GM12878 (cell line): Measurements from ENCODE around the gene WDR76. TPM values are rescaled to one million over a fixed set of nuclear protein-coding genes. Genes with fewer than 3 reads are reported as not detected.

ENCODE experiments used
- ATAC-seq: fragments of 200-7000 bp; cut with Tn5 transposase; 3 replicates; pipeline ENCODE4 v1.9.1; 2020; ENCODE audit warnings: mild to moderate bottlenecking, moderate library complexity
- BruUV-seq: library from RNA; stranded (reverse); fragments of 400-500 nt; replicated peaks from 2 replicates; lab custom pipeline; 2021; lab: Mats Ljungman, UMichigan
- CTCF ChIA-PET: fragments of 300-600 bp; sonication (Branson Sonifier 250); formaldehyde crosslinking; extraction: SDS; loops from one replicate; lab custom pipeline; 2021; ENCODE audit warnings: inconsistent platforms; lab: Yijun Ruan, JAX
- POLR2A ChIA-PET: fragments of 350-600 bp; formaldehyde crosslinking; extraction: SDS; loops from one replicate; lab custom pipeline; 2021; ENCODE audit warnings: inconsistent platforms; lab: Charles Lee
- RAD21 ChIA-PET: fragments of 300-600 bp; sonication (Branson Sonifier 250); formaldehyde crosslinking; loops from one replicate; lab custom pipeline; 2023; ENCODE audit warnings: antibody characterized with exemption; ENCODE audit not compliant: unreplicated experiment; lab: Charles Lee
- SMC1A ChIA-PET: fragments of 300-600 bp; sonication (Branson Sonifier 250); formaldehyde crosslinking; loops from one replicate; lab custom pipeline; 2023; ENCODE audit not compliant: unreplicated experiment, uncharacterized antibody; lab: Charles Lee
- DNase-seq: peaks from one replicate; pipeline ENCODE4 v3.0.0-alpha.2; 2011; ENCODE audit warnings: low read depth, low spot score
- FAIRE-seq: peaks from 3 replicates; lab custom pipeline; 2011; peaks lifted over from hg19 to GRCh38; lab: Jason Lieb, UNC
- H2AFZ ChIP-seq: 2 replicates; pipeline ENCODE4 v1.6.0; 2011; ENCODE audit warnings: low read depth, low read length, control low read depth; ENCODE audit not compliant: control insufficient read depth
- H3K27ac ChIP-seq: 2 replicates; pipeline ENCODE4 v1.5.1; 2011; ENCODE audit warnings: control low read depth; ENCODE audit not compliant: control insufficient read depth, insufficient read depth
- H3K27me3 ChIP-seq, 2 experiments: replicated peaks in 1 of 2; 2 replicates each; pipeline versions ENCODE4 v1.6.0 to v1.6.1; 2011; ENCODE audit warnings: low read length in 1 of 2; ENCODE audit not compliant: control insufficient read depth in 2 of 2, insufficient read depth in 2 of 2
- H3K36me3 ChIP-seq, 2 experiments: 2 replicates each; pipeline ENCODE4 v1.5.1; 2011; ENCODE audit warnings: low read length in 1 of 2; ENCODE audit not compliant: control insufficient read depth in 2 of 2, insufficient read depth in 2 of 2
- H3K4me1 ChIP-seq: 2 replicates; pipeline ENCODE4 v1.6.1; 2011; ENCODE audit warnings: mild to moderate bottlenecking, low read length, moderate library complexity, mixed read lengths; ENCODE audit not compliant: control insufficient read depth, insufficient read depth
- H3K4me2 ChIP-seq: 2 replicates; pipeline ENCODE4 v1.6.0; 2011; ENCODE audit warnings: control low read depth; ENCODE audit not compliant: control insufficient read depth, insufficient read depth
- H3K4me3 ChIP-seq: fragments of 200-600 bp; sonication (generic); 2 replicates; pipeline ENCODE4 v1.5.1; 2016
- H3K79me2 ChIP-seq: 2 replicates; pipeline ENCODE4 v1.6.0; 2011; ENCODE audit warnings: low read length; ENCODE audit not compliant: control insufficient read depth, insufficient read depth
- H3K9ac ChIP-seq: 2 replicates; pipeline ENCODE4 v1.8.0; 2011; ENCODE audit warnings: low read length, control low read depth, mixed read lengths; ENCODE audit not compliant: control insufficient read depth, insufficient read depth
- H3K9me3 ChIP-seq: replicated peaks from 3 replicates; pipeline ENCODE4 v1.5.1; 2011; ENCODE audit warnings: mild to moderate bottlenecking, low read length; ENCODE audit not compliant: control insufficient read depth, insufficient read depth
- H4K20me1 ChIP-seq: 2 replicates; pipeline ENCODE4 v1.6.0; 2011; ENCODE audit not compliant: control insufficient read depth, insufficient read depth
- ATF7 ChIP-seq: fragments of 450-650 bp; IDR thresholded peaks from 2 replicates; pipeline ENCODE4 v1.6.1; 2016; ENCODE audit warnings: low read depth, mild to moderate bottlenecking
- BCL11A ChIP-seq: IDR thresholded peaks from 2 replicates; pipeline ENCODE4 v1.6.1; 2011; ENCODE audit warnings: low read depth, low read length
- BMI1 ChIP-seq: fragments of 450-650 bp; IDR thresholded peaks from 2 replicates; pipeline ENCODE4 v1.6.1; 2016; ENCODE audit warnings: mild to moderate bottlenecking, moderate library complexity, borderline replicate concordance
- IKZF2 ChIP-seq, 2 experiments: fragments of 450-650 bp; IDR thresholded peaks; 2 replicates each; pipeline ENCODE4 v1.6.1; 2017; ENCODE audit warnings: mild to moderate bottlenecking in 2 of 2, moderate library complexity in 2 of 2
- MEF2B ChIP-seq: fragments of 450-650 bp; IDR thresholded peaks from 2 replicates; pipeline ENCODE4 v1.6.1; 2018; ENCODE audit warnings: mild to moderate bottlenecking, moderate library complexity; ENCODE audit not compliant: partially characterized antibody, poor library complexity, severe bottlenecking
- MTA3 ChIP-seq: IDR thresholded peaks from 2 replicates; pipeline ENCODE4 v1.6.1; 2012; ENCODE audit warnings: low read length, inconsistent platforms, borderline replicate concordance
- MYB ChIP-seq: fragments of 150-350 bp; IDR thresholded peaks from 2 replicates; pipeline ENCODE4 v1.6.1; 2014; ENCODE audit warnings: mild to moderate bottlenecking, low read depth, low read length, borderline replicate concordance
- NR2F1 ChIP-seq: fragments of 450-650 bp; conservative IDR thresholded peaks from 2 replicates; pipeline ENCODE4 v1.6.1; 2017; ENCODE audit warnings: mild to moderate bottlenecking
- PAX5 ChIP-seq: IDR thresholded peaks from 2 replicates; pipeline ENCODE4 v1.6.1; 2011; ENCODE audit warnings: low read depth, low read length, borderline replicate concordance
- RUNX3 ChIP-seq: IDR thresholded peaks from 2 replicates; pipeline ENCODE4 v1.6.1; 2012; ENCODE audit warnings: low read length, inconsistent platforms
- SMAD5 ChIP-seq: IDR thresholded peaks from 2 replicates; pipeline ENCODE4 v1.6.1; 2016; ENCODE audit warnings: antibody characterized with exemption, low read depth
- ZBED1 ChIP-seq: IDR thresholded peaks from 2 replicates; pipeline ENCODE4 v1.6.1; 2016; ENCODE audit warnings: borderline replicate concordance
- WGBS: methylation state at CpG from one replicate; pipeline ENCODE4 v1.1.6; 2016; ENCODE audit warnings: low lambda C conversion rate; ENCODE audit not compliant: insufficient replicate concordance, insufficient coverage; ENCODE audit errors: missing lambda C conversion rate; 5-methylcytosine and 5-hydroxymethylcytosine counted together
- in situ Hi-C: fragments of 300-500 bp; cut with MboI; formaldehyde crosslinking; loops from 9 replicates; pipeline ENCODE4 v1.14.3; 2018; ENCODE audit warnings: mixed read lengths
- intact Hi-C: fragments of 100-400 bp; cut with micrococcal nuclease; formaldehyde crosslinking; loops from one replicate; pipeline ENCODE4 v1.14.2; 2022; ENCODE audit not compliant: unreplicated experiment
- polyA plus RNA-seq, 11 experiments: library from polyadenylated mRNA; depleted of rRNA in 4 of 11; unstranded in 6 of 11; stranded (reverse) in 5 of 11; fragments of >200 nt; fragmentation: Nextera tagmentation in 4 of 11; fragmentation: Illumina TruSeq in 1 of 11; extraction: Ambion mirVana in 4 of 11; extraction: Trizol in 1 of 11; gene quantifications; 1 replicate in 1 of 11; 2 replicates in 10 of 11; pipeline versions ENCODE4 v1.2.1 to v1.2.3, GENCODE V29; 2011 to 2016; ENCODE audit warnings: inconsistent platforms in 2 of 11, missing spikeins in 2 of 11, low read depth in 1 of 11
- total RNA-seq, 4 experiments: library from RNA; depleted of rRNA in 3 of 4; stranded (reverse); fragments of >200 nt in 3 of 4; fragmentation: Illumina TruSeq in 1 of 4; extraction: Trizol in 1 of 4; gene quantifications; 2 replicates each; pipeline versions ENCODE4 v1.2.1 to v1.2.3, GENCODE V29; 2013 to 2021
- TF ChIP-seq, protein P1 (sequence below): fragments of 150-350 bp; IDR thresholded peaks from 2 replicates; pipeline ENCODE4 v1.6.1; 2016; ENCODE audit warnings: low read depth, low read length
- TF ChIP-seq, protein P2 (sequence below): fragments of 450-650 bp; IDR thresholded peaks from 2 replicates; pipeline ENCODE4 v1.6.1; 2017; ENCODE audit warnings: low read depth, mild to moderate bottlenecking, moderate library complexity
- TF ChIP-seq, protein P3 (sequence below): IDR thresholded peaks from 2 replicates; pipeline ENCODE4 v1.6.1; 2011; ENCODE audit warnings: low read depth, low read length, improper control_type of control experiment, borderline replicate concordance

Gene WDR76
- total and polyA plus RNA-seq, 10 of the 15 experiments (the other 5 are each of a cell fraction or from before 2014, with no cell fraction given) = 8.0 to 59.7 (median 34.5) TPM

DNA sequence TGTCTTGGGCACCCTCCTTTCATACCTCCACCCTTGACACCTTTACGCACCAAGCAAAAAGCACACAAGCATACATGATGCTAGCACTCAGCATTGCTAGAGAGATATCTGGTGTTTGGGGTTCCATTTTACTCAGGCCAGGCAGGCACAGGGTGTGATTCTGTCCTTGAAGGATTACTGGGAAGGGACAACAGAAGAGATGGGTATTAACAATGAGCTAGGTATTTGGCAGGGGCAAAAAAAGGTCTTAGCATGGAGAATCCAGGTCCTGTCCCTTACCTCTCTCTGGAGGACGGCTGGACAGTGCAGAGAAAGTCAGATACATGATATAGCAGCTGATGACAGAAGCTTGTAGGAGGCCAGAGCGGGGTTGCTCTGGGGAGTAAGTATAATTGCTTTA, 30.2 kb upstream of the WDR76 start (continued):
- TF ChIP-seq, protein P1, sequence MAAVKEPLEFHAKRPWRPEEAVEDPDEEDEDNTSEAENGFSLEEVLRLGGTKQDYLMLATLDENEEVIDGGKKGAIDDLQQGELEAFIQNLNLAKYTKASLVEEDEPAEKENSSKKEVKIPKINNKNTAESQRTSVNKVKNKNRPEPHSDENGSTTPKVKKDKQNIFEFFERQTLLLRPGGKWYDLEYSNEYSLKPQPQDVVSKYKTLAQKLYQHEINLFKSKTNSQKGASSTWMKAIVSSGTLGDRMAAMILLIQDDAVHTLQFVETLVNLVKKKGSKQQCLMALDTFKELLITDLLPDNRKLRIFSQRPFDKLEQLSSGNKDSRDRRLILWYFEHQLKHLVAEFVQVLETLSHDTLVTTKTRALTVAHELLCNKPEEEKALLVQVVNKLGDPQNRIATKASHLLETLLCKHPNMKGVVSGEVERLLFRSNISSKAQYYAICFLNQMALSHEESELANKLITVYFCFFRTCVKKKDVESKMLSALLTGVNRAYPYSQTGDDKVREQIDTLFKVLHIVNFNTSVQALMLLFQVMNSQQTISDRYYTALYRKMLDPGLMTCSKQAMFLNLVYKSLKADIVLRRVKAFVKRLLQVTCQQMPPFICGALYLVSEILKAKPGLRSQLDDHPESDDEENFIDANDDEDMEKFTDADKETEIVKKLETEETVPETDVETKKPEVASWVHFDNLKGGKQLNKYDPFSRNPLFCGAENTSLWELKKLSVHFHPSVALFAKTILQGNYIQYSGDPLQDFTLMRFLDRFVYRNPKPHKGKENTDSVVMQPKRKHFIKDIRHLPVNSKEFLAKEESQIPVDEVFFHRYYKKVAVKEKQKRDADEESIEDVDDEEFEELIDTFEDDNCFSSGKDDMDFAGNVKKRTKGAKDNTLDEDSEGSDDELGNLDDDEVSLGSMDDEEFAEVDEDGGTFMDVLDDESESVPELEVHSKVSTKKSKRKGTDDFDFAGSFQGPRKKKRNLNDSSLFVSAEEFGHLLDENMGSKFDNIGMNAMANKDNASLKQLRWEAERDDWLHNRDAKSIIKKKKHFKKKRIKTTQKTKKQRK = no peak

DNA sequence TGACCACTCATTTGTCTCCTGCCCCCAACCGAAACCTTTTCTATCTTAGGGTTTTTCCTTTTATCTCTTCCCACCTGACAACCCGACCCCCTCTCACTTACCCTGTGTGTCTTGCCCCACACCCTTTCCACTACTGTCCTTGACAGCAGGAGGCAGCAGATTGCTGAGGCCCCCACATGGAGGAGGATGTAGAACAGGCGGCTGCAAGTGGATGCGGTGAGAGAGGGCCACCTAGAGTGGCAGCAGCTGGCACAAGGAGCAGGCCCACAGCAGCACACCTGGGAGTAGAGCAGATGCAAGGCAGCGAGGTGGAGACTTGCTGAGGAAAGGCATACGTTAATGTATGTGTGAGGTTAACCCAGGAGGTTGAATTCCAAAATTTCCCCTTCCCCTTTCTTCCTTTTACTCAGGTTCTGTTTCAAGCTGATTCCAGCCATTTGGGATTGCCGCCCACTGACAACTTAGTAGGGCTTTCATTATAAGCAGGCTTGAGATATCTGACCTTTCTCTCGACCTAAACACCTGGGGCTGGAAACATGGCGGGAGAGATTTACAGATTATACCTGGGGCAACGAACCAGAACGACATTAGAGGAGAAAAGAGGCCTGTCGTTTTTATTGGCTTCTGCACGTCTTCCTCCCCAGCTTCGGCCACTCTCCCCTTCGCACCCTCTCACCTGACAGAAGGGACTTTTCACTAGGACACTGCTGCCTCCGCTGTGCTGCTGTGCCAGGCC, 27.4 kb upstream of the WDR76 start:
- Histone ChIP-seq H4K20me1 (no peaks in the 10 kb centered on the region; the same call in none of the 2 replicates), H3K27me3 (no peaks in the 10 kb centered on the region), H3K4me1 (peaks cover 27% of the 10 kb centered on the region), H3K36me3 (peaks cover 3 to 34% of the 10 kb centered on the region in 2 experiments), H3K9me3 (no peaks in the 10 kb centered on the region), H2AFZ (no peak overlapping the region), H3K9ac (no peak overlapping the region), H3K4me3 (no peak overlapping the region; the same call in 1 of the 2 replicates), H3K4me2 (peak overlapping the region; percentile 2), H3K27ac (peak overlapping the region; percentile 75), H3K79me2 (peaks cover 28% of the 10 kb centered on the region)
- intact Hi-C loops (no loop called here), in situ Hi-C loops (loop anchor here (10.0 to 25.0 kb wide), 2 partner anchors 925 to 1537 kb away; partner anchors contain the start of genes GANC and TMEM87A)
- BruUV-seq = no TSS peak
- RAD21 ChIA-PET = interaction anchor here (1.0 to 4.3 kb wide), 4 partner anchors 10 to 28 kb away, joined by 3 to 19 read pairs (median 16); partner anchors contain the start of genes ELL3, MFAP1 and WDR76
- DNase-seq (no peak), ATAC-seq (peak; percentile 68), FAIRE-seq (no peak)
- SMC1A ChIA-PET = interaction anchor here (0.7 to 2.5 kb wide), 5 partner anchors 9 to 37 kb away, joined by 3 to 18 read pairs (median 4); partner anchors contain the start of genes MFAP1 and WDR76
- POLR2A ChIA-PET = interaction anchor here (1.6 to 4.6 kb wide), 3 partner anchors 9 to 25 kb away, joined by 7 to 41 read pairs (median 21); partner anchors contain the start of genes ELL3, MFAP1 and SERF2
- CTCF ChIA-PET = interaction anchor here (0.8 to 1.9 kb wide), 5 partner anchors 9 to 29 kb away, joined by 3 to 9 read pairs (median 6); partner anchors contain the start of gene ELL3
- WGBS = 52% methylated on average over 16 of the region's 16 CpGs
- TF ChIP-seq IKZF2 (IDR thresholded peaks at IDR 0.05) (peak in 1 of 2 experiments; percentile 35; a peak in 1 of 4 replicates), MEF2B (peak; percentile 8), RUNX3 (peak; percentile 44), BMI1 (0 out of 2 replicates have a peak, but pooled peaks have one; percentile 12), MYB (no peak), NR2F1 (no peak), ZBED1 (no peak), PAX5 (0 out of 2 replicates have a peak, but pooled peaks have one; percentile 6), ATF7 (no peak), SMAD5 (peak; percentile 6; the same call in 1 of the 2 replicates), BCL11A (no peak), MTA3 (0 out of 2 replicates have a peak, but pooled peaks have one; percentile 9)
- TF ChIP-seq, protein P2, sequence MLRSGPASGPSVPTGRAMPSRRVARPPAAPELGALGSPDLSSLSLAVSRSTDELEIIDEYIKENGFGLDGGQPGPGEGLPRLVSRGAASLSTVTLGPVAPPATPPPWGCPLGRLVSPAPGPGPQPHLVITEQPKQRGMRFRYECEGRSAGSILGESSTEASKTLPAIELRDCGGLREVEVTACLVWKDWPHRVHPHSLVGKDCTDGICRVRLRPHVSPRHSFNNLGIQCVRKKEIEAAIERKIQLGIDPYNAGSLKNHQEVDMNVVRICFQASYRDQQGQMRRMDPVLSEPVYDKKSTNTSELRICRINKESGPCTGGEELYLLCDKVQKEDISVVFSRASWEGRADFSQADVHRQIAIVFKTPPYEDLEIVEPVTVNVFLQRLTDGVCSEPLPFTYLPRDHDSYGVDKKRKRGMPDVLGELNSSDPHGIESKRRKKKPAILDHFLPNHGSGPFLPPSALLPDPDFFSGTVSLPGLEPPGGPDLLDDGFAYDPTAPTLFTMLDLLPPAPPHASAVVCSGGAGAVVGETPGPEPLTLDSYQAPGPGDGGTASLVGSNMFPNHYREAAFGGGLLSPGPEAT = no peak
- TF ChIP-seq, protein P3, sequence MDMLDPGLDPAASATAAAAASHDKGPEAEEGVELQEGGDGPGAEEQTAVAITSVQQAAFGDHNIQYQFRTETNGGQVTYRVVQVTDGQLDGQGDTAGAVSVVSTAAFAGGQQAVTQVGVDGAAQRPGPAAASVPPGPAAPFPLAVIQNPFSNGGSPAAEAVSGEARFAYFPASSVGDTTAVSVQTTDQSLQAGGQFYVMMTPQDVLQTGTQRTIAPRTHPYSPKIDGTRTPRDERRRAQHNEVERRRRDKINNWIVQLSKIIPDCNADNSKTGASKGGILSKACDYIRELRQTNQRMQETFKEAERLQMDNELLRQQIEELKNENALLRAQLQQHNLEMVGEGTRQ = no peak
